Heart left ventricle (tissue), 13 donors: ENCODE data around the gene EIF4B.

ENCODE experiments used
- POLR2A ChIP-seq, 2 donors: fragments of 450-650 bp; IDR thresholded peaks; one replicate each; pipeline ENCODE4 v1.6.1; 2017; ENCODE audit warnings: antibody characterized with exemption in 2 of 2, mild to moderate bottlenecking in 2 of 2, moderate library complexity in 2 of 2
- TF ChIP-seq, protein P1 (sequence below), 12 donors: fragments of 200-600 bp; sonication (generic) in 4 of 12; IDR thresholded peaks; one replicate each; pipeline versions ENCODE4 v1.5.0 to v1.8.0; 2018 to 2022; ENCODE audit warnings: antibody characterized with exemption in 12 of 12, mild to moderate bottlenecking in 5 of 12
- donor health status: ischemic (EF 13 %, LVEDD 7.1; RV severe dilation, severe dysfunction).
- donor health status: DM: no; HTN: yes; CAD: no.
- donor health status: DM: no; HTN: no; CAD: no.
- donor health status: ischemic (EF 25% LVEDD 6.9; RV normal size, moderate dysfunction).
- donor health status: ischemic (EF 25% LVEDD 5.7; RV mildly dilated, moderate dysfunction).
- donor health status: ischemic (EF 35%, LVEDD 5.7; RV mildly dilated, moderate dysfunction).
- donor health status: nonischemic (EF 11% LVEDD 7.7; RV severe dilation, severe dysfunction).
- donor health status: DM: yes; HTN: yes; CAD: no.
- donor health status: PGD.
- donor health status: ischemic (EF 29% LVEDD 5.4; RV normal size, mild dysfunction).
- donor health status: nonischemic (EF 23%, LVEDD 6.1; RV moderate dilation, normal function).

DNA sequence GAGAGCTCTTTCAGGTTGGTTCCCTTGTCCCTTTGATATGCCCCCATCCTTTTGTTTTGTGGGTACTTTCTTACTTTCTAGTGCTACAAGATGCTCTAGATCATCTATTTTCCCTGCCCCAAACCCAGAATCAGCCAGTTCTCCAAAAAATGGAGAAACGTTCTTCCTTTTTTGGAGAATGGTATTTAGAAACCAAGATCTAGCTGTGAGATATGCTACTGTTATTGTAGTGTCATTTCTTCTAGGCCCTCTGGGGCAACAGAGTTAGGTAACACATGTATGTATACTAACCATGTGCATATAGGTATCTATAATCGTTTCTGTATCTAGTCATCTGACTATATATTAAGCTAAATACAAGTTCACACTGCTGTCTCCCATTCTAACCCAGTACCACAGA lies 84.3 kb downstream of the EIF4B start:
- TF ChIP-seq, protein P1, sequence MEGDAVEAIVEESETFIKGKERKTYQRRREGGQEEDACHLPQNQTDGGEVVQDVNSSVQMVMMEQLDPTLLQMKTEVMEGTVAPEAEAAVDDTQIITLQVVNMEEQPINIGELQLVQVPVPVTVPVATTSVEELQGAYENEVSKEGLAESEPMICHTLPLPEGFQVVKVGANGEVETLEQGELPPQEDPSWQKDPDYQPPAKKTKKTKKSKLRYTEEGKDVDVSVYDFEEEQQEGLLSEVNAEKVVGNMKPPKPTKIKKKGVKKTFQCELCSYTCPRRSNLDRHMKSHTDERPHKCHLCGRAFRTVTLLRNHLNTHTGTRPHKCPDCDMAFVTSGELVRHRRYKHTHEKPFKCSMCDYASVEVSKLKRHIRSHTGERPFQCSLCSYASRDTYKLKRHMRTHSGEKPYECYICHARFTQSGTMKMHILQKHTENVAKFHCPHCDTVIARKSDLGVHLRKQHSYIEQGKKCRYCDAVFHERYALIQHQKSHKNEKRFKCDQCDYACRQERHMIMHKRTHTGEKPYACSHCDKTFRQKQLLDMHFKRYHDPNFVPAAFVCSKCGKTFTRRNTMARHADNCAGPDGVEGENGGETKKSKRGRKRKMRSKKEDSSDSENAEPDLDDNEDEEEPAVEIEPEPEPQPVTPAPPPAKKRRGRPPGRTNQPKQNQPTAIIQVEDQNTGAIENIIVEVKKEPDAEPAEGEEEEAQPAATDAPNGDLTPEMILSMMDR (IDR thresholded peaks at IDR 0.05) = no peak
- TF ChIP-seq POLR2A (IDR thresholded peaks at IDR 0.05) = no peak
